SKM-1 (cell line): ENCODE data around the gene USP32.
A peak's percentile ranks its signal among the peaks of the same experiment; 100 is the strongest.
"Not testable (repeated sequence)": the region's sequence is repeated elsewhere in the genome, so short reads cannot be mapped to it uniquely, and the experiment has no call there.

Experiments used
- DNase-seq: peaks from one replicate; lab custom pipeline; 2025; ENCODE audit not compliant: unreplicated experiment; lab: John Stamatoyannopoulos, UW

USP32 gene

GRCh38 chr17:60410001-60410400 is 18.1 kb upstream of the USP32 start:
- DNase-seq: no peak

DNA sequence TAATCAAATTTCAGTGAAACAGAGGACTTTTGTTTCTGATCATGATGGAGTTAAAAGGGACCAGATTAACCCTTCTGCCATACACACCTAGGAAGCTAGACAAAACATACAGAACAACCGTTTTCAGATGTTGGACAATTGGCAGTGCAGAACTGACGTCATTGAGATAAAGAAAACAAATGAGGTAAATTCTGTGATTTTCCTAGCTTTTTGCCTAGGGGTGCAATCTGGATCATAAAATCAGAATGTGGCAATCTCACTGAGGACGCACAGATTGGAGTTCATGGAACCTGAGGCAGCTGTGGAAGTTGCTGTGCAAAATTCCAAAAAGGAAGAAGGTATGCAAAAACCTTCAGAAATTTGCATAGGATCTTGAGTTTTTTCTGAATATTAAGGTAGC is 15.0 kb upstream of the USP32 start:
- no peak for DNase-seq

GRCh38 chr17:60403962-60404361 is 12.0 kb upstream of the USP32 start:
- DNase-seq: no peak

GRCh38 chr17:60403523-60403810 is 11.5 kb upstream of the USP32 start:
- no peak for DNase-seq

- DNase-seq: no peak
These were observed 9.9 kb upstream of the USP32 start for GRCh38 chr17:60401819-60402218.

DNA sequence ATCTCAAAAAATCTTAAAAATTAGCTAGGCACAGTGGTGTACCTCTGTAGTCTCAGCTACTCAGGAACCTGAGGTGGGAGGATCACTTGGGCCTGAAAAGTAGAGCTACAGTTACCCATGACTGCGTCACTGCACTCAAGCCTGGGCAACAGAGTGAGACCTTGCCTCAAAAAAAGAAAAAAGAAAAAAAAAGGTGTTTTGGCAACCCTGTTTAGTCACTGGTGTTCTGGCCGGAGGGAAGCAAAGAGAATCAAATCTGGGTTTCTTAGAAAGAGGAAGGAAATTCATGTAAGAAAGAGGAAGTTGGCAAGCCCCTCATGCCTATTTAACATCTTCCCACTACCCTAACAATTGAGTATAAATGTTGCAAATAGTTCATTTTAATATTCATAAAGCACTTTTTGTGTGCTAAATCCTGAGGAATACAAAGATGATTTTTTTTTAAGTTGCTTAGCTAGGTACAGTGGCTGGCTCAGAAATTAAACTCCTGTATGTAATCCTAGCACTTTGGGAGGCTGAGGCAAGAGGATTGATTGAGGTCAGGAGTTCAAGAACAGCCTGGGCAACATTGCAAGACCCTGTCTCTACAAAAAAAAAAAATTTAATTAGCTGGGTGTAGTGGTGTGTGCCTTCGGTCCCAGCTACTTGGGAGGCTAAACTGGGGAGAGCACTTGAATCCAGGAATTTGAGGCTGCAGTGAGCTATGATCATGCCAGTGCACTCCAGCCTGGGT is 6.5 kb upstream of the USP32 start:
- DNase-seq: peak; percentile 93

GRCh38 chr17:60396412-60396811 is 4.5 kb upstream of the USP32 start:
- DNase-seq: no peak

DNA sequence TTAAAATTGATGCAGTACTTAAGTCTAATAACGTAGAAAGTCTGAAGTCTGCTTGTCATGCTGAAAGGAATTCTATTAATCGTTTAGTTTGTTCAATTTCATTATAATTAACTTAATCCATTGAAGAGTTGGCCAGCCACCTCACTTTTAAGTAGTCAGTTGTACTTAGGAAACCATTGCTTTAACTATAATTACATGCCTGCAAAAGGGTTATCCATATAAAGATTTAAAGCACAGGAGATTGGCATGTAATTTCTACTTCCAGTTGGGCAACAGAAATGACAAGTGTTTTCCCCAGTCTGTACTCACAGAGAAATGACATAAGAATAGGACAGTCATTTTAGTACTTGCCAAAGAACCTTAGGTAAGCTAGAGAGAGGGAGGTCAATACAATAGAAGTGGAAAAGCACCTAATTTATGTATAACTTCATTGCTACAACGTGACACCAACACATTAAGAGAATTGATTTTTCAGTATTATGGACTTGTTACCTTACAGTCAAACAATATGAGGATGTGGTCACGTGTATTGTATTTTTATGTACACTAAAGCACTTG is 3.7 kb upstream of the USP32 start:
- DNase-seq: no peak

GRCh38 chr17:60393840-60394723 is 2.1 kb upstream of the USP32 start:
- peak; percentile 59 for DNase-seq

DNA sequence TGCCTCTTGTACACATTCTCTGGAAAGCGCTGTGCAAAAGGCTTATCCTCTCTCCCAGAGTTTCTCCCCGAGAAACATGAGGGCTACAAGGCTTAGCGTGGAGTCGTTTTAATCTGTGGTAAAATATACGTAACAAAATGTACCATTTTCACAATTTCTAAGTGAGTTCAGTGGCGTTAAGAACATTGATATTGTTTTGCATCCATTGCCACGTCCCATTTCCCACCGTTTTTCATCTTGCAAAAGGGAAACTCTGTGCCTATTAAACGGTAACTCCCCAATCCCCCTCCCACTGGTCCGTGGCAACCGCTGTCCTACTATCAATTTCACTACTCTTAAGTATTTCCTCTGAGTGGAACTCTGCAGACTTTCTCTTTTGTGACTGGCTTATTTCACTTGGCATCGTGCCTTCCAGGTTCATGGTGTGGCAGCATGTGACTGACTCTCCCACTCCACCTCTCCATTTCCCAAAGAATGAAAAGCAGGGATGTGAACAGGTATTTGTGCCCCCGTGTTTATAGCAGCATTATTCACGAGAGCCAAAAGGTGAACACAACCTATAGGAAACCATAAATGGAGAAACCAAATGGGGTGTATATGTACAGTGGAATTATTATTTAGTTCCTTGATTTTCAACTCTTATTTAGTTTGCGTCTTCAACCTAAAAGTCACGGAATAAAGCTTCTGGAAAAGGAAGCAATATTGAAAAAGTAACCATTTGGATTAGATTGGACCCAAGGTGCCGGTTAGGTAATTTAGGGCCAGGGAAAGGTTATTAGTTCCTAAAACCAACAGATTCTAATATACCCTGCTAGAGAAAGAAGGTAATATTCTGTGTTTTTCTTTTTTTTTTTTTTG is 1.1 kb upstream of the USP32 start:
- DNase-seq: no peak

- DNase-seq: no peak
These were observed 377 bp downstream of the USP32 start for GRCh38 chr17:60391471-60392041.

DNA sequence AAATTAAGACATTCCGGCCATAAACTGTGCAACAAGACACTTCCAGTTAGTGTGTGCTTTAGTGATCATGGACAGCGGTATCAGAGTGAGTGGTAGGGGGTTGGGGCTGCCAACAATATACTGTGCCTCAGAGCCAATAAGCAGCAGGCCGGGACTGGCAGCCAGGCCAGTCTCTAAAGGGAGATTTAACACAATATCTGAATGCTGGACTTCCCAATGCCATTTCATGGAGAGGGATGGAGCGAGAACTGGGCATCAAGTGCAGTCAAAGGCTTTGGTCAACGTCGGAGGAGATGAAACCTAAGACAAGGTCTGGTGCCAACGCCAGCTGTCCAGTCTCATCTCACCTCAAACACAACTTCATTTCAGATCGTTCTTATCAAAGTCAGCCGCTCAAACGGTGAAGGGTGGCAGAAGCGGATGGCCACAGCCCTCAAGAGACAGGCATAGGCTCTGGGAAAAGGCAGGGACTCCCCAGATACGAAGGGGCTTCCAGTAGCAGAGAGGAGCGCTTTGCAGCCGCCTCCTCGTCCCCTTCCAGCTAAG is 935 bp downstream of the USP32 start:
- DNase-seq: peak; percentile 31

DNA sequence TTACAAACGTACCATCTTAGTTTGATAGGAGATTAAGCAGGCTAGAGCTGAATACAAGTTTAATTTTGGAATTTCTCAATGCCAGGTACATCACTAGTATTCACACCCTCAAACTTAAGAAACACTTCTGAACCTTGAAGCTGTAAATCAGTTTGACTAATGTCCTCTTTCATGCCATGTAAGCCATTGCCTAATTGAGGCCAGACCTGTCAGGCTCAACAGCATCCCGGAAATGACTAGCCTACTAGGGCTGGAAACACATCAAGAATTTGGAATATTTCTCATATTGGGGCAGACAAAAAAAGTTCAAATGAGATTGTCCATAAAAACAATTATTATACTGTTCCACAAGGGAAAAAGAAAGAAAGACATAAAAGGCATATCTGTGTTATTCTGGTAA is 1.7 kb downstream of the USP32 start:
- DNase-seq: peak; percentile 23

- no peak for DNase-seq
These were observed 3.2 kb downstream of the USP32 start for GRCh38 chr17:60388742-60389141.

- DNase-seq: no peak
These were observed 4.3 kb downstream of the USP32 start for GRCh38 chr17:60387666-60388065.

GRCh38 chr17:60386147-60387058 is 5.5 kb downstream of the USP32 start:
- DNase-seq: no peak

DNA sequence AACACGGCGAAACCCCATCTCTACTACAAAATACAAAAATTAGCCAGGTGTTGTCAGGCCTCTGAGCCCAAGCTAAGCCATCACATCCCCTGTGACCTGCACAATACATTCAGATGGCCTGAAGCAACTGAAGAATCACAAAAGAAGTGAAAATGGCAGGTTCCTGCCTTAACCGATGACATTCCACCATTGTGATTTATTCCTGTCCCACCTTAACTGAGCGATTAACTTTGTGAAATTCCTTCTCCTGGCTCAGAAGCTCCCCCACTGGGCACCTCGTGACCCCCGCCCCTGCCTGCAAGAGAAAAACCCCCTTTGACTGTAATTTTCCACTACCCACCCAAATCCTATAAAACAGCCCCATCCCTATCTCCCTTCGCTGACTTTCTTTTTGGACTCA is 7.0 kb downstream of the USP32 start:
- DNase-seq: not testable (repeated sequence)

GRCh38 chr17:60383379-60383778 is 8.6 kb downstream of the USP32 start:
- DNase-seq: no peak

DNA sequence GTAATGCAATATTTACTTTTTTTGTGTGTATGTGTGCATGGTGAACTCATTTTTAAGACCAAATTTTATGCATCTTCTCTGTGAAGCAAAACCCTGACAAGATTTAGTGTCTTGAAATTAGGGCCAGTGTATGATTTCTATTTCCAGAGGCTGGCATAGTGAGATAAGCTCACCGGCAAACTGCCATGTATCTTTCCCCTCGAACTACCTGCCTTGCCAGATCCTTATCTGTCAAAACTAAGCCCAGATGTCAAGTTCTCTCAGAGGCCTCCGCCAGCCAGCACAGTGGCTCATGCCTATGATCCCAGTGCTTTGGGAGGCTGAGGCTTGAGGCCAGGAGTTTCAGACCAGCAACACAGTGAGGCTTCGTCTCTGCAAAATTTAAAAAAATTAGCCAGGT is 10.0 kb downstream of the USP32 start:
- DNase-seq: no peak

DNA sequence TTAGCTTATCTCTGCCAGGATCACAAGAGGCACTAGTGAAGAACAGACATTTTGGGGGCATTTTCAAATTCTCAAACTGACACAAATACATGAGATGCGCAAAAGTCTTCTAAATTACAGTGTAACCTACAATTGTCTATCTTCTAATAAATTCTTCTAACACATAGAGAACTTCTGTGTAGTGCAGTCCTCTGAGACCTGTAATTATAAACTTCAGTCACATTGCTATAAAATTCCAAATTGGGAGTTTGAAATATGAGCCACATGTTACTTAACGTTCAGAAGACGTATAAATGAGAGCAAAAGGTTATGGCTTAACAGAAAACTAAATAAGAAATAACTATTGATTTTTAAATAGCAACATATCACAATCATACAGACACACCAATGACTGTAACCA is 12.5 kb downstream of the USP32 start:
- DNase-seq: not testable (repeated sequence)
